Keratinocyte (primary cell): ENCODE data around the gene HOXD11.

Experiments used
- EZH2 ChIP-seq: IDR thresholded peaks from one replicate; pipeline ENCODE4 v1.6.1; 2012; ENCODE audit warnings: inconsistent platforms, mild to moderate bottlenecking, low read length, moderate library complexity
- TF ChIP-seq, protein P1 (sequence below), 3 experiments: IDR thresholded peaks in 1 of 3; conservative IDR thresholded peaks in 1 of 3; optimal IDR thresholded peaks in 1 of 3; 2 replicates in 2 of 3; 3 replicates in 1 of 3; pipeline versions ENCODE3 to v1.5.1; 2011; ENCODE audit warnings: low read length in 3 of 3, mild to moderate bottlenecking in 3 of 3, moderate library complexity in 2 of 3, control low read depth in 1 of 3, inconsistent platforms in 1 of 3; ENCODE audit not compliant: insufficient read depth in 2 of 3; ENCODE audit errors: extremely low read depth in 1 of 3

GRCh38 chr2:176126929-176127773, 20.1 kb downstream of the HOXD11 start:
- TF ChIP-seq EZH2: no peak
- TF ChIP-seq, protein P1, sequence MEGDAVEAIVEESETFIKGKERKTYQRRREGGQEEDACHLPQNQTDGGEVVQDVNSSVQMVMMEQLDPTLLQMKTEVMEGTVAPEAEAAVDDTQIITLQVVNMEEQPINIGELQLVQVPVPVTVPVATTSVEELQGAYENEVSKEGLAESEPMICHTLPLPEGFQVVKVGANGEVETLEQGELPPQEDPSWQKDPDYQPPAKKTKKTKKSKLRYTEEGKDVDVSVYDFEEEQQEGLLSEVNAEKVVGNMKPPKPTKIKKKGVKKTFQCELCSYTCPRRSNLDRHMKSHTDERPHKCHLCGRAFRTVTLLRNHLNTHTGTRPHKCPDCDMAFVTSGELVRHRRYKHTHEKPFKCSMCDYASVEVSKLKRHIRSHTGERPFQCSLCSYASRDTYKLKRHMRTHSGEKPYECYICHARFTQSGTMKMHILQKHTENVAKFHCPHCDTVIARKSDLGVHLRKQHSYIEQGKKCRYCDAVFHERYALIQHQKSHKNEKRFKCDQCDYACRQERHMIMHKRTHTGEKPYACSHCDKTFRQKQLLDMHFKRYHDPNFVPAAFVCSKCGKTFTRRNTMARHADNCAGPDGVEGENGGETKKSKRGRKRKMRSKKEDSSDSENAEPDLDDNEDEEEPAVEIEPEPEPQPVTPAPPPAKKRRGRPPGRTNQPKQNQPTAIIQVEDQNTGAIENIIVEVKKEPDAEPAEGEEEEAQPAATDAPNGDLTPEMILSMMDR (optimal IDR thresholded peaks at IDR 0.05 in 1 of 3, IDR thresholded peaks at IDR 0.05 in 1 of 3, conservative IDR thresholded peaks at IDR 0.05 in 1 of 3; ENCODE audit: extremely low read depth in 1 of 3, insufficient read depth in 2 of 3, low read length in 3 of 3): peak; percentile 58 to 74 (median 70)
